GM12801 (cell line): ENCODE data around the gene NPHP4.

Source experiments
- TF ChIP-seq, protein P1 (sequence below): IDR thresholded peaks from one replicate; pipeline ENCODE4 v1.5.1; 2011; ENCODE audit warnings: control low read depth; ENCODE audit not compliant: insufficient read length; ENCODE audit errors: extremely low read depth

The NPHP4 gene

DNA sequence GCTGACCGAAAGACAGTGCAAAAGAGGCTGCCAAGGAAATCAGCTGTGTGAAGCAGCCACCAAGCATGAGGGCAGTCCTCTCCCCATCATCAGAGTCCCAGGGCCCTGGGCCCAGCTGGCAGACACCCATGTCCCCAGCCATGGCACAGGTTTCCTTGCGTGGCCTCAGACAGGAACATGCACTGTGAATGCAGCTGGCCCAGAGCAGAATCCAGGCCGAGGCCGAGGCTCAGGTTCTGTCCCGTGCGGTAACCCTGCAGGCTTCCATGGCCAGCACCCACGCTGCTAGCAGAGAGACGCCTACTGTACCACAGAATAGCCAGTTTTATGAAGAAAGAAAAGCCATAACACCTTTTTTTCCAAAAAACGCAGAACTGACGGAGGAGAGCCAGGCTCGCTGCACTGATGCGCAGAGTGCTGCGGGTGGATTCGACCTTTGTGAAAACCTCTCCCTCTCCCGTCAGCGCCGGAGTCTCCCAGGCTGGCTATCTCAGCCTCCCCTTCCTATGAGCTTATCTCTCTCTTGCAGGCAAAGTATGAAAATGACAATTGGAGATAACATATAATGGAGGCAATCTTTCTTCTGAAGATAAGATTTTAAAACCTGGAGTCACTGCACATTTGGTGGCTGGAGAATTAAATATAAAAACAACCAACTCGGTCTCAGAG, 106.6 kb downstream of the NPHP4 start:
- TF ChIP-seq, protein P1, sequence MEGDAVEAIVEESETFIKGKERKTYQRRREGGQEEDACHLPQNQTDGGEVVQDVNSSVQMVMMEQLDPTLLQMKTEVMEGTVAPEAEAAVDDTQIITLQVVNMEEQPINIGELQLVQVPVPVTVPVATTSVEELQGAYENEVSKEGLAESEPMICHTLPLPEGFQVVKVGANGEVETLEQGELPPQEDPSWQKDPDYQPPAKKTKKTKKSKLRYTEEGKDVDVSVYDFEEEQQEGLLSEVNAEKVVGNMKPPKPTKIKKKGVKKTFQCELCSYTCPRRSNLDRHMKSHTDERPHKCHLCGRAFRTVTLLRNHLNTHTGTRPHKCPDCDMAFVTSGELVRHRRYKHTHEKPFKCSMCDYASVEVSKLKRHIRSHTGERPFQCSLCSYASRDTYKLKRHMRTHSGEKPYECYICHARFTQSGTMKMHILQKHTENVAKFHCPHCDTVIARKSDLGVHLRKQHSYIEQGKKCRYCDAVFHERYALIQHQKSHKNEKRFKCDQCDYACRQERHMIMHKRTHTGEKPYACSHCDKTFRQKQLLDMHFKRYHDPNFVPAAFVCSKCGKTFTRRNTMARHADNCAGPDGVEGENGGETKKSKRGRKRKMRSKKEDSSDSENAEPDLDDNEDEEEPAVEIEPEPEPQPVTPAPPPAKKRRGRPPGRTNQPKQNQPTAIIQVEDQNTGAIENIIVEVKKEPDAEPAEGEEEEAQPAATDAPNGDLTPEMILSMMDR = no peak

DNA sequence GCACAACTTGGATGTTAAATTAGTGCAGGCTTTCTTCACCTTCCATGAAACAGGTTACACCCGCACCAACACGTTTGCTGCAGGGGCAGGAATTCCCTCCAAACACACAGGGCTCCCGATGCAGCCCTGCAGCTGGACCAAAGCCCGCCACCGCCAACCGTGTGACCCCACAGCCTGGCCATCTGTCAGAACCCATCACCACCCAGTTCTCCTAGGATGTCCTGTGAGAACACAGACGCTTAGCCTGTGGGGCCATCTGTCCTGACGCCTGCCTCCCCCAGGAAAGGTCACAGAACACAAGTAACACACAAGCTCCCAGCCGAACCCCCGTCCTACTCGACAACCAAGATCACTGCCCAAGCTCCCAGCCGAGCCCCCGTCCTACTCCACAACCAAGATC, 108.1 kb downstream of the NPHP4 start:
- TF ChIP-seq, protein P1 = no peak

DNA sequence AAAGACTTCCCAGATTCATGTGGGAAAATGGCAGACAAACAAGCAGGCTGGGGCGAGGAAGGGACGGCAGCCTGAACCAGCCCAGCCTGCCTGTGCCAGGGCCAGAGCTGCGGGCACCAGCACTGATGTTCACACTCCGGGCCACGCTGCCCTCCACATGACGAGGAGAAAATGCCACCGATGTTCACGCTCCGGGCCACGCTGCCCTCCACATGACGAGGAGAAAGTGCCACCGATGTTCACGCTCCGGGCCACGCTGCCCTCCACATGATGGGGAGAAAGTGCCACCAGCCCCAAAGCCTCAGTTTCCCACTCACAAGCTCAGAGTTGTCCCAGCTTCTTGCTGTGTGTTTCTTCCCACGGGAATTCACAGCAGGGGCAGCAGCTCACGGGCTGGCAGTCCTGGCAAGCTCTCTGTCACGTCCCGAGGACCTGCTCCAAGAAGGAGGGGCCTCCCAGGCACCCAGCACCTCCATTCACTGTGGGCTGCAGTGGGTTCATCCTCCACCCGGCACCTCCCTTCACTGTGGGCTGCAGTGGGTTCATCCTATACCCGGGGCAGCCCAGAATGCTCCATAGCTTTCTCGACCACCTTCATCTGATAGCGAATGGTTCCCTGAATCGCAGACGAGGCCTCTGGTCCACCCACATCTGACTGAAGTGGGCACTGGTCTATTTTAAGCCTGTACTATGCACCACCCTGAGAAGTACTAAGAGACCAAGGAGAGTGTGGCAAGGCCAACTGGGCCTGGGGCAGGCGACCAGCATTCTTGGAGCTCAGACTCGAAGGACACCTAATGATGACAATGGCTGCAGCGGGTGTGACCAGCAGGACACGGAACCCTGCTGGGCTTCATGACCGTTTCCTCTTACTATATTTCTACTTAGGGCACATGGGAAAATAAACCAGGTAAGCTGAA, 108.8 kb downstream of the NPHP4 start:
- TF ChIP-seq, protein P1 = no peak

DNA sequence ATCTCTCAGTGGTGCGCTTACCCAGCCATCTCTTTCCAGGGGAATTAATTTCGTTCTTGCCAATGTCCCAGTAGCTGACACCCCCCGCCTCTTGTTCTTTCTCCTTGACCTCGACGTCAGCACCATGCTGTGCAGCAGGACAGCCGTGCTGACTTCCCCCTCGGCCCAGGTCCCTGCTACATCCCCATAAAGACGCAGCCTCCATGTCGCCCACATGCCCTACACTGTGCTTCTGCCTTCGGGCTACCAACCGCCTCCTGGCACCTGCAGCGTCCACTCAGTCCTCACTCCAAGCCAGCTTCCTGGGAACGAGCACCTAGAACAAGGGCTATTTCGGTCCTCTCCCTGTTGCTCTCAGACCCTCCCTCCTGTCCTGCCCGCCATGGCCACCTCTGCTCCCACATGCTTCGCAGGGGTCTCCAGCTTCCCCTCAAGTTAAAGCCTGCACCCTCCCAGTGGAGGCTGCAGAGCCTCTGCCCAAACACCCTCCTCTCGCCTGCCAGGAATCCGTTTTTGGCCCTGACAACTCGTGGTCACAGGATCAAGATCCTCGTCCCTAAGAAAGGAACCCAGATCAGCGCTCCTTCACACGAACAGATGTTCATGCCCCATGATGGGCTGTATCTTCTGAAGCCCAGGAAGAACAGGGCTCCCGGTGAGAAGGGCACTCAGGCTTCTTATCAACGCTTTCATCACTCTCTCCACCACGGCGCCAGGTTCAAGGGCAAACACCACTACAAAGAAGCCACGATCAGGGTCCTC, 109.7 kb downstream of the NPHP4 start:
- TF ChIP-seq, protein P1 = no peak

DNA sequence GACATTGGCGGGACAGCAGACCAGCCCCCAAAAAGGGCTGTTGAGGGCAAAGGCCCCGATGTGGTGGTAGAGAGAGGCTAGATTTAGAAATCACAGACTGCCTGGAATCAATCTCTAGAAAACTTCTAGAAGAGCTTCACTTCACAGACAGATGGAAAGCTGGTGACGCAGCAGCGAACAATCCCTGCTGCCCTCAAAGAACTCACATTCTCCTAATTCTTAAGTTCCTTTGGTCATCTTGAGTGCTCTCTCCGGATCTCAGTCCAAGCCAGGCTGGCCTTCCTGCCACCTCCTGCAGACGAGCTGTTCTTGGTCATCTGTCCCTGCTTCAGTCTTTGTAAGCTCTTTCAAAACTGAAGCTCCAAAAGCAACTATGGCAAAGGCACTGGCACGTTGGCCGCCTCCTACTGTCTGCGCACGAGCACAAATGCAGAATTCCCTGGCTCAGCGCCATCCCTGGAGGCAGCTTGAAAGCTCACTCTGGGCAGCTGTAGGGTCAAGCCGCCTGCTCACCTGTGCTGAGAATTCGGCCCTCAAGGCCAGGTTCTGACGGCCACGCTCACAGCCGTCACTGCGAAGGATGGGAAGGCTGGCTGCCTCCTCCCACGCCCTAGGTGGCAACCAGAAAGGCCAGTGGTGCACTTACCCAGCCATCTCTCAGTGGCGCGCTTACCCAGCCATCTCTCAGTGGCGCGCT, 110.6 kb downstream of the NPHP4 start:
- TF ChIP-seq, protein P1 = no peak

DNA sequence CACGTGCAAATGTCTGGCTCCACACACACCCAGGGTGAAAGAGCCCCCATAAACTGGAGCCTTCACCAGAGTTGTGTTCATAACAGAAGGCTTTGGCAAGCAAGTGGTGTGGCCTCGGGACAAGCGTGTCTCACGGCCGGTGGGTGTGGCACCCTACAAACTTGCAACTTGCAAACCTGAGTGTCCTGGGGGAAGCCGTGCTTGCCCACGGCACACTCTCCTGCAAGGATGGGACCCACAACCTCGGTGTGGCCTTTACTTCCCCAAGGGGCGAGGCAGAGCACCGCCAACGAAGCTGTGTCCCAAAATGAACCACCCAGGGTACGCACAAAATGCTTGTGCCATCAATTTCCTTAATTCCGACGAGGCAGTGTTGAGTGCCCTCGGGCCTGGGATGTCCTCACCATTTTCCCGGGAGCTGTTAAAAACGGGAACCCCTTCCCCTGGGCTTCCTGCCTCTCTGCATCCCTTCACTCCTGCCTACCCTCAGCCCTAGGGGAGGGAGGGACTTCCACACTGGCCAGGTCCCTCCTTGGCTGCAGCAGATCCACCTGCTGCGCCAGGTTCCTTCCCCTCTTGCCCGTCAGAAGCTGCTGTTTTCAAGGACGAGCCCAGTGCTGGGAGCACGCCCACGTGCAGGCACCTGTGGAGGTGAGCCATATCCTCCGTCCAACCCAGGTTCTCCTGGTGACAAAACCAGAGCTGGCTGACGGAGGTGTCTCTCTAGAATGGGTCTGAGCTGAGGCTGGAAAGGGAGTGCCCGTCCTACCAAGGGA, 111.4 kb downstream of the NPHP4 start:
- TF ChIP-seq, protein P1 = no peak
